ENCODE measurements around the gene SLC14A1.

SLC14A1 gene

DNA sequence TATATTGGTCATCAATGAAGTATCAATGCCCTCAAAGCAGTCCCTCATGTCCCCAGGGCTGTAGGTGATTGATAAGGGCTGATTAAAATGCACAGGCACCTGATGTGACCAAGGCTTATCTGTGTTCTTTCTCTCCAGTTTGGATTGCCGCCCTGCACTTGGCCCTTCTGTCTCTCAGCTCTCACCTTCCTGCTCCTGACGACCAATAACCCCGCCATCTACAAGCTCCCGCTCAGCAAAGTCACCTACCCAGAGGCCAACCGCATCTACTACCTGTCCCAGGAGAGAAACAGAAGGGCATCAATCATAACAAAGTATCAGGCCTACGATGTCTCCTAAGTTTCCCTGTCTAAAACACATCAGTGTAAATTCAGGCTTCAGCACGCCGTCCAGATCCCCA is 41.8 kb upstream of the SLC14A1 start:
- no peak overlapping the region for H3K4me3 ChIP-seq (ENCODE audit: low read depth, low read length)
- TF ChIP-seq CTCF (IDR thresholded peaks at IDR 0.05; ENCODE audit: low read depth, low read length): no peak
- TF ChIP-seq POLR2A (IDR thresholded peaks at IDR 0.05; ENCODE audit: extremely low read depth, insufficient read length): no peak
- no peak for TF ChIP-seq MYC (IDR thresholded peaks at IDR 0.05; ENCODE audit: low read depth, low read length)
- no peak for TF ChIP-seq MAX (IDR thresholded peaks at IDR 0.05; ENCODE audit: low read depth, low read length)

GRCh38 chr18:45684341-45685115 is 39.5 kb upstream of the SLC14A1 start:
- DNase-seq (ENCODE audit: low read depth): no peak

More for the DNA sequence above, 41.8 kb upstream of the SLC14A1 start:
- no peak for DNase-seq (ENCODE audit: low read depth)

GRCh38 chr18:45686891-45687611 is 36.9 kb upstream of the SLC14A1 start:
- peak; percentile 55 for TF ChIP-seq MYC (IDR thresholded peaks at IDR 0.05; ENCODE audit: low read depth, low read length)
- TF ChIP-seq MAX (IDR thresholded peaks at IDR 0.05; ENCODE audit: low read depth, low read length): peak; percentile 64
- no peak for TF ChIP-seq CTCF (IDR thresholded peaks at IDR 0.05; ENCODE audit: low read depth, low read length)
- TF ChIP-seq POLR2A (IDR thresholded peaks at IDR 0.05; ENCODE audit: extremely low read depth, insufficient read length): peak; percentile 9
- H3K4me3 ChIP-seq (ENCODE audit: low read depth, low read length): peak overlapping the region; percentile 46
- peak; percentile 98 for DNase-seq (ENCODE audit: low read depth)

More at GRCh38 chr18:45684341-45685115, 39.5 kb upstream of the SLC14A1 start:
- H3K4me3 ChIP-seq (ENCODE audit: low read depth, low read length): no peak overlapping the region
- TF ChIP-seq POLR2A (IDR thresholded peaks at IDR 0.05; ENCODE audit: extremely low read depth, insufficient read length) (no peak), CTCF (IDR thresholded peaks at IDR 0.05; ENCODE audit: low read depth, low read length) (no peak), MAX (IDR thresholded peaks at IDR 0.05; ENCODE audit: low read depth, low read length) (no peak), MYC (IDR thresholded peaks at IDR 0.05; ENCODE audit: low read depth, low read length) (no peak)

- H3K4me3 ChIP-seq (ENCODE audit: low read depth, low read length): peak overlapping the region; percentile 40
Measured at GRCh38 chr18:45687621-45688020, 36.4 kb upstream of the SLC14A1 start.

More at GRCh38 chr18:45687621-45688020, 36.4 kb upstream of the SLC14A1 start:
- TF ChIP-seq MYC (IDR thresholded peaks at IDR 0.05; ENCODE audit: low read depth, low read length) (no peak), CTCF (IDR thresholded peaks at IDR 0.05; ENCODE audit: low read depth, low read length) (no peak), MAX (IDR thresholded peaks at IDR 0.05; ENCODE audit: low read depth, low read length) (no peak), POLR2A (IDR thresholded peaks at IDR 0.05; ENCODE audit: extremely low read depth, insufficient read length) (no peak)
- peak; percentile 90 for DNase-seq (ENCODE audit: low read depth)
